Lung (tissue), 12 donors: ENCODE data around the gene AGL. TPM values are rescaled to one million over a fixed set of nuclear protein-coding genes. Genes with fewer than 3 reads are reported as not detected.
A peak's percentile ranks its signal among the peaks of the same experiment; 100 is the strongest.

Experiments
- ATAC-seq: fragments of 200-7000 bp; cut with Tn5 transposase; one replicate; pipeline ENCODE4 v1.9.1; 2020; ENCODE audit warnings: moderate number of reproducible peaks; ENCODE audit not compliant: insufficient read depth, low FRiP score
- DNase-seq, 3 donors: peaks; one replicate each; pipeline ENCODE4 v3.0.0-alpha.2; 2013 to 2017
- H3K27ac ChIP-seq, 2 donors: one replicate each; pipeline ENCODE4 v1.5.1; 2013; ENCODE audit warnings: mild to moderate bottlenecking in 2 of 2, moderate library complexity in 2 of 2, control low read depth in 1 of 2, inconsistent platforms in 1 of 2, low read depth in 1 of 2, low read length in 1 of 2
- H3K27me3 ChIP-seq, 3 donors: one replicate each; pipeline ENCODE4 v1.5.1; 2013; ENCODE audit warnings: low read length in 2 of 3; ENCODE audit not compliant: control insufficient read depth in 3 of 3, insufficient read depth in 3 of 3
- H3K36me3 ChIP-seq, 4 donors: one replicate each; pipeline ENCODE4 v1.5.1; 2013; ENCODE audit warnings: low read length in 4 of 4, mild to moderate bottlenecking in 1 of 4, moderate library complexity in 1 of 4; ENCODE audit not compliant: control insufficient read depth in 4 of 4, insufficient read depth in 4 of 4
- H3K4me1 ChIP-seq, 5 donors: one replicate each; pipeline ENCODE4 v1.5.1; 2013; ENCODE audit warnings: low read length in 5 of 5, mild to moderate bottlenecking in 2 of 5, moderate library complexity in 1 of 5; ENCODE audit not compliant: control insufficient read depth in 5 of 5, insufficient read depth in 5 of 5
- H3K4me3 ChIP-seq: one replicate; pipeline ENCODE4 v1.5.1; 2013; ENCODE audit warnings: mild to moderate bottlenecking, control low read depth, moderate library complexity
- H3K9ac ChIP-seq, 2 donors: one replicate each; pipeline ENCODE4 v1.5.1; 2013; ENCODE audit warnings: low read length in 2 of 2, control low read depth in 1 of 2; ENCODE audit not compliant: insufficient read depth in 1 of 2
- H3K9me3 ChIP-seq, 4 donors: one replicate each; pipeline ENCODE4 v1.5.1; 2013; ENCODE audit warnings: low read length in 3 of 4, mild to moderate bottlenecking in 1 of 4, moderate library complexity in 1 of 4; ENCODE audit not compliant: control insufficient read depth in 4 of 4, insufficient read depth in 3 of 4
- WGBS, 2 donors: extraction: QIAGEN DNeasy Blood & Tissue Kit; methylation state at CpG; one replicate each; pipeline ENCODE4 v1.1.7; 2013; 5-methylcytosine and 5-hydroxymethylcytosine counted together
- polyA plus RNA-seq, 2 donors: library from polyadenylated mRNA; stranded (reverse); fragments of 200-250 nt; gene quantifications; one replicate each; pipeline ENCODE4 v1.2.1, GENCODE V29; 2013
- total RNA-seq, 2 donors: library from RNA; depleted of rRNA in 1 of 2; stranded (reverse); fragments of >200 nt in 1 of 2; gene quantifications; one replicate each; pipeline ENCODE4 v1.2.1, GENCODE V29; 2014 to 2021
- TF ChIP-seq, protein P1 (sequence below): IDR thresholded peaks from 2 replicates; pipeline ENCODE4 v1.5.1; 2012; ENCODE audit warnings: mild to moderate bottlenecking; ENCODE audit errors: control extremely low read depth, extremely low read depth
- donor health status: control.
- donor health status: control.
- donor health status: Bipolar disorder and iron deficiency.
- donor health status: healthy.
- donor health status: DM: yes; HTN: yes; CAD: no.

The AGL gene
- total and polyA plus RNA-seq, 4 donors: 4.3 to 24.0 (median 11.1) TPM

DNA sequence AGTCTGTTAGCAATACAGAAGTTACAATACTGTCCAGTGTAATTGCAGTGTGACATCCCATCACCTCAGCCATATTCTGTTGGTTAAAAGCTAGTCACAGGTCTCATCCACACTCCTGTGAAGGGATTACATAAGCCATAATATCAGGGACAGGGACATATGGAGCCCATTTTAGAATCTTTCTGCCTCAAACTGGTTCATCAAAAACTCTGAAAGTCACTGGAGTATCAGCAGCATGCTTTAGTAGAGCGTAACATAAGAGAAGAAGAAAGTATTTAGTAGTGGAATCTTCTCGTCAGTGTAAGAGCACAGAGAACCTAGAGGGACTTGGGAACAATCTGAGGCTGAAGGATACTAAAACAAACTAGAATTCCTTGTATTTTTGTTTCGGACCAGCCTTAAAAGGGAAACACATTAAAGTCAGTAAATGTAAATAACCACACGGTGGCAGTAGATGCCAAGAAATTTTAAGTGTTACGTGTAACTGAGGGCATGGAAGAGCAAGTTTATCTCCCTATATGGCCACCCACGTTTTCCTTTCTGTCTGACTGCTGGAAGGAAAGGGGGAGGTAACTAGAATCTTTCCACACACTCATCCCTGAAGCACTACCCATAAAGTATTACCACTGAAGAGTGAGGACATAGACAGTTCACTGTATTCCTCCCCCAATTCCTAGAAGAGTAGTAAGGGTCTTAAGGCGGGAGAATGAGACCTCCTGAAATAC is 41.6 kb upstream of the AGL start:
- DNase-seq (peak; percentile 62 to 94 (median 94)), ATAC-seq (peak; percentile 90)
- H3K4me3 ChIP-seq: no peak overlapping the region
- no peaks in the 10 kb centered on the region for H3K9me3 ChIP-seq
- peaks cover 0 to 3% (median 0%) of the 10 kb centered on the region in 3 donors for H3K27me3 ChIP-seq
- H3K27ac ChIP-seq: peak overlapping the region in 1 of 2 donors; percentile 47
- TF ChIP-seq, protein P1, sequence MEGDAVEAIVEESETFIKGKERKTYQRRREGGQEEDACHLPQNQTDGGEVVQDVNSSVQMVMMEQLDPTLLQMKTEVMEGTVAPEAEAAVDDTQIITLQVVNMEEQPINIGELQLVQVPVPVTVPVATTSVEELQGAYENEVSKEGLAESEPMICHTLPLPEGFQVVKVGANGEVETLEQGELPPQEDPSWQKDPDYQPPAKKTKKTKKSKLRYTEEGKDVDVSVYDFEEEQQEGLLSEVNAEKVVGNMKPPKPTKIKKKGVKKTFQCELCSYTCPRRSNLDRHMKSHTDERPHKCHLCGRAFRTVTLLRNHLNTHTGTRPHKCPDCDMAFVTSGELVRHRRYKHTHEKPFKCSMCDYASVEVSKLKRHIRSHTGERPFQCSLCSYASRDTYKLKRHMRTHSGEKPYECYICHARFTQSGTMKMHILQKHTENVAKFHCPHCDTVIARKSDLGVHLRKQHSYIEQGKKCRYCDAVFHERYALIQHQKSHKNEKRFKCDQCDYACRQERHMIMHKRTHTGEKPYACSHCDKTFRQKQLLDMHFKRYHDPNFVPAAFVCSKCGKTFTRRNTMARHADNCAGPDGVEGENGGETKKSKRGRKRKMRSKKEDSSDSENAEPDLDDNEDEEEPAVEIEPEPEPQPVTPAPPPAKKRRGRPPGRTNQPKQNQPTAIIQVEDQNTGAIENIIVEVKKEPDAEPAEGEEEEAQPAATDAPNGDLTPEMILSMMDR: peak; percentile 51
- peak overlapping the region; percentile 33 to 48 for H3K9ac ChIP-seq
- no peaks in the 10 kb centered on the region for H3K36me3 ChIP-seq
- peaks cover 0 to 3% (median 0%) of the 10 kb centered on the region in 5 donors for H3K4me1 ChIP-seq
- 16 to 22% methylated on average over 7 of the region's 7 CpGs for WGBS, 2 donors

DNA sequence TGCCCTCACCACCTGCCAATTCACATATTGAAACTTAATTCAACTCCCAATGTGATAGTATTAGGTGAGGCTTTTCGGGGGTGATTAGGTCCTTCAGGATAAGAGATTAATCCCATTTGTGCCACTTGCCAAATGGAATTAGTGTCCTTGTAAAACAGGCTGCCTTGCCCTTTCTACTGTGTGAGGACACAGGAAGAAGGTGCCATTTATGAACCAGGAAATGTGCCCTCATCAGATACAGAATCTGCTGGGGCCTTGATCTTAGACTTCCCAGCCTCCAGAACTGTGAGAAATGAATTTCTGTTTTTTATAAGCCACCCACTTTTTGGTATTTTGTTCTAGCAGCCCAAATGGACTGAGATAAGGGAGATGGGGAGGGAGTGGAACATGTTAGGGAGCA is 39.1 kb upstream of the AGL start:
- Histone ChIP-seq H3K36me3 (no peaks in the 10 kb centered on the region), H3K27me3 (peaks cover 0 to 3% (median 0%) of the 10 kb centered on the region in 3 donors), H3K27ac (no peak overlapping the region), H3K9me3 (no peaks in the 10 kb centered on the region), H3K4me3 (no peak overlapping the region), H3K9ac (no peak overlapping the region), H3K4me1 (peaks cover 0 to 3% (median 0%) of the 10 kb centered on the region in 5 donors)
- DNase-seq: no peak
- no peak for ATAC-seq
- TF ChIP-seq, protein P1: no peak
- 92 to 100% methylated on average over 1 of the region's 1 CpG for WGBS, 2 donors

DNA sequence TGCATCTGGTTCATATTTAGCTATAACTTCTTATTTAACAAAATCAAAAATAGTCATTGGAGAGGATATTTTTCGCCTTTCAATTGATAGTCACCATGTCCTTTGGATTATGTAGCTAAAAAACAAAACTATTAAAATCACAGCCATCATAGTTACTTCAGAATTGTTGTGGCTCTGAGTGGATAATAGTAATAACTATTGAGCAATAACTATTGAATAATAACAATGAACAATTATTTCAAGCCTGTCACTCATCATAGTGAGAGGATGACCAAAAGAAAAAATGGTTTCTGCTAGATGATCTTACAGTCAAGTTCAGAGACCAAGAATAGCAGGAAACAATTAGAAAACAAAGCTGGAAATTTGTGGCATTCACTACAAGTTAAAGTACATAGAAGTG is 38.4 kb upstream of the AGL start:
- Histone ChIP-seq H3K4me3 (no peak overlapping the region), H3K36me3 (no peaks in the 10 kb centered on the region), H3K9me3 (no peaks in the 10 kb centered on the region), H3K4me1 (peaks cover 0 to 3% (median 0%) of the 10 kb centered on the region in 5 donors), H3K27ac (no peak overlapping the region), H3K27me3 (peaks cover 0 to 3% (median 0%) of the 10 kb centered on the region in 3 donors), H3K9ac (no peak overlapping the region)
- no peak for DNase-seq
- WGBS, 2 donors: 96 to 98% methylated on average over 1 of the region's 1 CpG
- no peak for ATAC-seq
- TF ChIP-seq, protein P1: no peak
